H1 (cell line): ENCODE measurements around the gene VAPA.

Experiments
- CEBPB ChIP-seq: IDR thresholded peaks from 2 replicates; pipeline ENCODE4 v1.6.1; 2012; ENCODE audit warnings: low read depth, low read length
- CTBP2 ChIP-seq: IDR thresholded peaks from 2 replicates; pipeline ENCODE4 v1.7.0; 2011; ENCODE audit warnings: borderline replicate concordance, mild to moderate bottlenecking, moderate library complexity, mixed read lengths, low read length; ENCODE audit not compliant: insufficient read depth, insufficient read length
- EZH2 ChIP-seq: fragments of 200-600 bp; sonication (generic); IDR thresholded peaks from 2 replicates; pipeline ENCODE4 v1.7.1; 2012; ENCODE audit warnings: low read depth, mild to moderate bottlenecking, moderate library complexity, low read length, inconsistent platforms; ENCODE audit not compliant: severe bottlenecking
- FOSL1 ChIP-seq: IDR thresholded peaks from 2 replicates; pipeline ENCODE4 v1.6.1; 2011; ENCODE audit warnings: mild to moderate bottlenecking, low read depth, low read length, moderate library complexity; ENCODE audit not compliant: insufficient read depth
- JUN ChIP-seq: IDR thresholded peaks from 2 replicates; pipeline ENCODE4 v1.6.1; 2011; ENCODE audit warnings: low read depth, mild to moderate bottlenecking, improper control_type of control experiment, low read length
- KDM1A ChIP-seq: fragments of 200-600, 300-600 bp; sonication (generic); IDR thresholded peaks from 2 replicates; pipeline ENCODE4 v1.7.1; 2016; ENCODE audit warnings: mild to moderate bottlenecking, low read length, borderline replicate concordance
- POLR2A ChIP-seq, 2 experiments: IDR thresholded peaks; 1 replicate in 1 of 2; 2 replicates in 1 of 2; pipeline ENCODE4 v1.6.1; 2011; ENCODE audit warnings: low read depth in 2 of 2, low read length in 2 of 2, mild to moderate bottlenecking in 2 of 2; ENCODE audit errors: control extremely low read depth in 1 of 2
- POLR2AphosphoS5 ChIP-seq: IDR thresholded peaks from 2 replicates; pipeline ENCODE4 v1.6.1; 2011; ENCODE audit warnings: low read depth, low read length
- RFX5 ChIP-seq: IDR thresholded peaks from 2 replicates; pipeline ENCODE4 v1.6.1; 2011; ENCODE audit warnings: low read depth, low read length, improper control_type of control experiment, borderline replicate concordance
- SIN3A ChIP-seq, 2 experiments: IDR thresholded peaks in 1 of 2; conservative IDR thresholded peaks in 1 of 2; 2 replicates each; pipeline ENCODE4 v1.6.1; 2011 to 2012; ENCODE audit warnings: low read length in 2 of 2, improper control_type of control experiment in 1 of 2, low read depth in 1 of 2, mild to moderate bottlenecking in 1 of 2
- TF ChIP-seq, protein P1 (sequence below), 3 experiments: IDR thresholded peaks; 1 replicate in 2 of 3; 2 replicates in 1 of 3; pipeline versions ENCODE4 v1.5.1 to v1.6.1; 2011; ENCODE audit warnings: low read length in 3 of 3, mild to moderate bottlenecking in 3 of 3, inconsistent platforms in 2 of 3, low read depth in 1 of 3, moderate library complexity in 1 of 3; ENCODE audit not compliant: insufficient read depth in 1 of 3; ENCODE audit errors: control extremely low read depth in 1 of 3
- TF ChIP-seq, protein P2 (sequence below): IDR thresholded peaks from 2 replicates; pipeline ENCODE4 v1.6.1; 2012; ENCODE audit warnings: inconsistent platforms

DNA sequence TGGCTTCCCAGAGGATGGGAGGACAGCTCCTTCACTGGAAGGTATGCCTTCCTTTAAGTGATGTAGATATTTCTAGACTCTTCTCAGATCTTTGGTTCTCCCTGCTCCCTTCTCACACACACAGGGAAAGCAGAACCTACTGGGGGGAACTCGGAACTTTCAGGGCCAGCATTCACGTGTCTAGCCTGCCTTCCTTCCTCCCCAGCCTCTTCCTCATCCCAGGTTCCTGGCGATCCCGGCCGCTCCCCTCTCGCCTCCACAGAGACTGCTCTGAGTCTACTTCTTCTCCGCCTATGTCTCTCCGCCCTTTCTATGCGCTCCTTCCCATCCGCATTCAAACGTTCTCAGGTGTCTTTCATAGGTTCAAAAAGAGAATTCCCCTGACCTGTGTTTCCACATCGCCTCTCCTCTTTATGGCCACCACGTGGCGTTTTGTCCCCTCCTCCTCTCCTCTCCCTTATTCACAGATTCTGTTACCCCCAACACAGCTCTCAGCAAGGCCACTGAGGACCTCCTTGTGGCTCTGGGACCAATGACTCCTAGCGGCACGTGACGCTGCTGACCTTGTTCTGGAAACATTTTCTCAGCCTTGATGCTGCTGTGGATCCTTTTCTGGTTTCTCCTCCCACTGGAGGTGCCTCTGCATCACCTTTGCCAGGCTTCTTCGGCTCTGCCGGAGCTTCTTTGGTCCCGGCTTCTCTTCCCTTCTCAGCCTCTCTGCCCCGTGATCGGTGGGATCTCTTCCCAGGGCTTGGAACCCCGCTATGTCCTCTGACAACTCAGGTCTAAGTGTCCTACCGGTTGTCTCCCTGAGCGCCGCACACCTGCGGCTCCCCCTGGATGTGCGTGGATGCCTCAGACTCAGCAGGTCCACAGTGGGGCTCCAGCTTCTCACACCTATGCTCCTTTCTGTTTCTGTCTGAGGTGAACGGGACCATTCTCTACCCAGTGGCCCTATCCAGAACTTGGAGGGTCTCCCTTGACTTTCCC is 77.5 kb downstream of the VAPA start:
- TF ChIP-seq, protein P1, sequence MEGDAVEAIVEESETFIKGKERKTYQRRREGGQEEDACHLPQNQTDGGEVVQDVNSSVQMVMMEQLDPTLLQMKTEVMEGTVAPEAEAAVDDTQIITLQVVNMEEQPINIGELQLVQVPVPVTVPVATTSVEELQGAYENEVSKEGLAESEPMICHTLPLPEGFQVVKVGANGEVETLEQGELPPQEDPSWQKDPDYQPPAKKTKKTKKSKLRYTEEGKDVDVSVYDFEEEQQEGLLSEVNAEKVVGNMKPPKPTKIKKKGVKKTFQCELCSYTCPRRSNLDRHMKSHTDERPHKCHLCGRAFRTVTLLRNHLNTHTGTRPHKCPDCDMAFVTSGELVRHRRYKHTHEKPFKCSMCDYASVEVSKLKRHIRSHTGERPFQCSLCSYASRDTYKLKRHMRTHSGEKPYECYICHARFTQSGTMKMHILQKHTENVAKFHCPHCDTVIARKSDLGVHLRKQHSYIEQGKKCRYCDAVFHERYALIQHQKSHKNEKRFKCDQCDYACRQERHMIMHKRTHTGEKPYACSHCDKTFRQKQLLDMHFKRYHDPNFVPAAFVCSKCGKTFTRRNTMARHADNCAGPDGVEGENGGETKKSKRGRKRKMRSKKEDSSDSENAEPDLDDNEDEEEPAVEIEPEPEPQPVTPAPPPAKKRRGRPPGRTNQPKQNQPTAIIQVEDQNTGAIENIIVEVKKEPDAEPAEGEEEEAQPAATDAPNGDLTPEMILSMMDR (IDR thresholded peaks at IDR 0.05; ENCODE audit: control extremely low read depth in 1 of 3, insufficient read depth in 1 of 3, low read depth in 1 of 3, low read length in 3 of 3) = no peak
- TF ChIP-seq KDM1A (no peak), EZH2 (no peak), CTBP2 (no peak), FOSL1 (no peak), POLR2AphosphoS5 (no peak), JUN (no peak), CEBPB (no peak), RFX5 (no peak), POLR2A (IDR thresholded peaks at IDR 0.05; ENCODE audit: control extremely low read depth in 1 of 2, low read depth in 2 of 2, low read length in 2 of 2) (no peak), SIN3A (conservative IDR thresholded peaks at IDR 0.05 in 1 of 2, IDR thresholded peaks at IDR 0.05 in 1 of 2; ENCODE audit: low read depth in 1 of 2, low read length in 2 of 2) (no peak)
- TF ChIP-seq, protein P2, sequence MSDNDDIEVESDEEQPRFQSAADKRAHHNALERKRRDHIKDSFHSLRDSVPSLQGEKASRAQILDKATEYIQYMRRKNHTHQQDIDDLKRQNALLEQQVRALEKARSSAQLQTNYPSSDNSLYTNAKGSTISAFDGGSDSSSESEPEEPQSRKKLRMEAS = no peak
